ENCODE data around the gene KDM4E.
A peak's percentile ranks its signal among the peaks of the same experiment; 100 is the strongest.
"Not testable (repeated sequence)": the region's sequence is repeated elsewhere in the genome, so short reads cannot be mapped to it uniquely, and the experiment has no call there.

KDM4E gene

DNA sequence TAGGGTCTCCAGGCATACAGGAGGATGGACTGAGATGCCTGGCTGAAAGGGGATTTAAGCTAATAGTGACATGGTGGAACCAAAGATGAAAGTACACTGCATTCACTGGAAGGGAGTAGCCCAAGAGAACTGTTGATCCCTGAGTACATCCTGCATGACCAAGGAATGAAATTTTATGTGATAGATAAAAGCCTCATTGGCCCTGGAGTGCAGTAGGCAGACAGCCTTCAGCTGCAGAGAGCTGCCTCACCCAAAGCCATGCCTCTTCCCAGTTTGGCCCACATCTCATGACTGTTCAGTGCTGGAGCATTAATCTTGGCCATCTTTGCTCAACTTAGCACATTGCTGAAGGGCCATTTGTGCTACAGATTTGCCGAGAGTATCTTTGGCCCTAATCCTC lies 8.0 kb downstream of the KDM4E start:
- TF ChIP-seq, protein P1, sequence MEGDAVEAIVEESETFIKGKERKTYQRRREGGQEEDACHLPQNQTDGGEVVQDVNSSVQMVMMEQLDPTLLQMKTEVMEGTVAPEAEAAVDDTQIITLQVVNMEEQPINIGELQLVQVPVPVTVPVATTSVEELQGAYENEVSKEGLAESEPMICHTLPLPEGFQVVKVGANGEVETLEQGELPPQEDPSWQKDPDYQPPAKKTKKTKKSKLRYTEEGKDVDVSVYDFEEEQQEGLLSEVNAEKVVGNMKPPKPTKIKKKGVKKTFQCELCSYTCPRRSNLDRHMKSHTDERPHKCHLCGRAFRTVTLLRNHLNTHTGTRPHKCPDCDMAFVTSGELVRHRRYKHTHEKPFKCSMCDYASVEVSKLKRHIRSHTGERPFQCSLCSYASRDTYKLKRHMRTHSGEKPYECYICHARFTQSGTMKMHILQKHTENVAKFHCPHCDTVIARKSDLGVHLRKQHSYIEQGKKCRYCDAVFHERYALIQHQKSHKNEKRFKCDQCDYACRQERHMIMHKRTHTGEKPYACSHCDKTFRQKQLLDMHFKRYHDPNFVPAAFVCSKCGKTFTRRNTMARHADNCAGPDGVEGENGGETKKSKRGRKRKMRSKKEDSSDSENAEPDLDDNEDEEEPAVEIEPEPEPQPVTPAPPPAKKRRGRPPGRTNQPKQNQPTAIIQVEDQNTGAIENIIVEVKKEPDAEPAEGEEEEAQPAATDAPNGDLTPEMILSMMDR (conservative IDR thresholded peaks at IDR 0.05; ENCODE audit: control insufficient read depth, insufficient read depth, low read depth, low read length) = no peak
- no peak for DNase-seq (ENCODE audit: low read depth)
- H3K4me3 ChIP-seq (ENCODE audit: control insufficient read depth, low read depth, low read length) = no peak overlapping the region

DNA sequence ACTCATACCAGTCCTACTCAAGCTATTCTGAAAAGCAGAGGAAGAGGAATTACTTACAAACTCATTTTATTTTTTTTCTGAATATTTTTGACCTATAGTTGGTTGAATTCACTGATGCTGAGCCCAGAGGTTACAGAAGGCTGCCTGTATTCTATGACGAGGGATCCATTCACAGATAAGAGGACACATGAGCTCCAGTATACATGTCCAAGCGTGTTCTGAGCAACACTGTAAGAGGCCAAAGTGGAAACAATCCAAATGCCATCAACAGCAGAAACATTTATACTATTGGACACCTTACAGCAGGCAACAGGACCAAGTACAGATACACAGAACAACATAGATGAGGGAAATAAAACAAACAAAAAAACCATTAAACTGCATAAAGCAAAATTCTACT lies 10.3 kb downstream of the KDM4E start:
- DNase-seq (ENCODE audit: low read depth) = no peak
- no peak overlapping the region for H3K4me3 ChIP-seq (ENCODE audit: control insufficient read depth, low read depth, low read length)
- TF ChIP-seq, protein P1 (conservative IDR thresholded peaks at IDR 0.05; ENCODE audit: control insufficient read depth, insufficient read depth, low read depth, low read length) = no peak

DNA sequence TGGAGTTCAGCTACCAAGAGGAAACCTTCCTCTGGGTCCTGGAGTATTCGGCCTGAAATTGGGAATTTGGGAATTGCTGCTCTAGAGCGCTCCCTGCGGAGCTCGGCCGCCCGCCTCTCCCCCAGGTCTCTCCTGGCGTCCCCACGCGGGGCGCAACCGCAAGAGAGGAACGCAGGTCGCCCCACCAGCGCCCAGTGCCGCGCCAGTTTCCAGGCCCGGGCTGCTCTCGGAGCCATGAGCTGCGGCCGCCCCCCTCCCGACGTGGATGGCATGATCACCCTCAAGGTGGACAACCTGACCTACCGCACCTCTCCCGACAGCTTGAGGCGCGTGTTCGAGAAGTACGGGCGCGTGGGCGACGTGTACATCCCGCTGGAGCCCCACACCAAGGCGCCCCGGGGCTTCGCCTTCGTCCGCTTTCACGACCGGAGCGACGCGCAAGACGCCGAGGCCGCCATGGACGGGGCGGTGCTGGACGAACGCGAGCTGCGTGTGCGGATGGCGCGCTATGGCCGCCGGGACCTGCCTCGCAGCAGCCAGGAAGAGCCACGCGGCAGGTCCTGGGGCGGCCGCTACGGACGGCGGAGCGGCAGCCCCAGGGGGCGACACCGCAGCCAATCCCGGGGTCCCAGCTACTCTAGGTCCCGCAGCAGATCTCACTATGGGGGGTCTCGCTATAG lies 12.4 kb downstream of the KDM4E start:
- peak overlapping the region; percentile 23 for H3K4me3 ChIP-seq (ENCODE audit: control insufficient read depth, low read depth, low read length)
- DNase-seq (ENCODE audit: low read depth) = not testable (repeated sequence)

- TF ChIP-seq, protein P1 (conservative IDR thresholded peaks at IDR 0.05; ENCODE audit: control insufficient read depth, insufficient read depth, low read depth, low read length) = no peak
- no peak overlapping the region for H3K4me3 ChIP-seq (ENCODE audit: control insufficient read depth, low read depth, low read length)
- no peak for DNase-seq (ENCODE audit: low read depth)
Measured at GRCh38 chr11:95042239-95042638, 17.2 kb downstream of the KDM4E start.

DNA sequence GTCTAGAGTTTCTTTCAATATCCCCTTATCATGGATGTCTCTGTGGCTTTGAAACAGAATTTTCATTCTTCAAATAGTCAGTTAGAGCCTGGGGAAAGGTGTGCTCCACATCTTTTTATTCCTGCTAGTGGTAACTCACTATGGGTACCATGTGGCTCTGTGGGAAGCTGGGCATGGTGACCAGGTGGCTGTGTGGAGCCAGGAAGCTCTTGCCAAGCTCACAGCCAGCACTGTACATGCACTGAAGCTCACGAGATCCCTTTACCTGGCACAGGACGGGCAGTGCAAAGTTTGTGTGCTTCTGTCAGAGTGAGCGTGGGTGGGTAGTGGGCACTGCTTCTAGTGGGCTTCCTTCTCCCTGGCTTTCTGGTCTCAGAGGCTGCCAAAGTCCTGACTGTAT lies 17.8 kb downstream of the KDM4E start:
- DNase-seq (ENCODE audit: low read depth) = no peak
- TF ChIP-seq, protein P1 (conservative IDR thresholded peaks at IDR 0.05; ENCODE audit: control insufficient read depth, insufficient read depth, low read depth, low read length) = no peak
- no peak overlapping the region for H3K4me3 ChIP-seq (ENCODE audit: control insufficient read depth, low read depth, low read length)

- TF ChIP-seq, protein P1 (conservative IDR thresholded peaks at IDR 0.05; ENCODE audit: control insufficient read depth, insufficient read depth, low read depth, low read length) = no peak
- no peak overlapping the region for H3K4me3 ChIP-seq (ENCODE audit: control insufficient read depth, low read depth, low read length)
- no peak for DNase-seq (ENCODE audit: low read depth)
Measured at GRCh38 chr11:95044010-95044409, 19.0 kb downstream of the KDM4E start.

DNA sequence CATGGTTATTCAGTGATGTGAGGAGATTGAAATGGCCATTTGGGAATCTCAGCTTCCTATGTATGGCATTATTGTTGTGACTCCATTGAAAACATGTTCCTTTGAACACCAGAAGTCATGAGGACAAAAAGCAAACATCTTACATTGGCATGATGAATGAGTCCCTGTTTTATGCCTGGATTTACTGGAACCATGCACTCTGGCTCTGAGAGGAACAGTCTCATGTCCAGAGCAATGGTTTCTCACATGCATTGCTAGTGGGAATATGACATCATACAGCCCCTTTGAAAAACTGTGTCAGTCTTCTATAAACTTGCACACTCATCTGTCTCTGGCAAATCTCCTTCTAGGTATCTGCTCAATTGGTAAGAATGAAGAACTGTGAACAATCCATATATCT lies 20.8 kb downstream of the KDM4E start:
- no peak for DNase-seq (ENCODE audit: low read depth)
- H3K4me3 ChIP-seq (ENCODE audit: control insufficient read depth, low read depth, low read length) = no peak overlapping the region
- TF ChIP-seq, protein P1 (conservative IDR thresholded peaks at IDR 0.05; ENCODE audit: control insufficient read depth, insufficient read depth, low read depth, low read length) = no peak

DNA sequence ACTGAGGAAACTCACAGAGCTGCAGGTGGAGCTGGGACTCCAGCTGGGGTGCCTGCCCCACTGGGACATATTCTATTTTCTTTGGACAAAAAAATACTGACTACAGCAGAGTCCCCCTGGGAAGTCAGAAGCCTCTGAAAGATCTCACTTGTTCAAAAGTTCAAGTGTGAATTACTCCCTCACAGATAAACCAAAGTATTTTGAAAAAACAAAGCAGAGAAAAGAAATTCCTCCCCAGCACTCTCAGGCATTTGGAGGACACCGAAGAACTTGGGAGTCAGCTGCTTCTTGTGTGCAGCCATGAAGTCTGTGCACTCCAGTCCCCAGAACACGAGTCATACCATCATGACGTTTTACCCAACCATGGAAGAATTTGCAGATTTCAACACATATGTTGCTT lies 24.1 kb downstream of the KDM4E start, which contains the start of gene KDM4F:
Gene KDM4F, plus strand, starts transcription at position 301 of the 400 bp plus-strand sequence.
- not testable (repeated sequence) for DNase-seq (ENCODE audit: low read depth); H3K4me3 ChIP-seq (ENCODE audit: control insufficient read depth, low read depth, low read length)

All from fibroblast of mammary gland (primary cell).